OCI-LY3 (cell line): ENCODE measurements around the gene TTC28.

Experiments
- H2AFZ ChIP-seq: fragments of 200-600, 300-600 bp; shearing (Covaris generic); 2 replicates; pipeline ENCODE4 v1.6.0; 2014; ENCODE audit warnings: antibody characterized with exemption, low read depth, low read length
- H3K27ac ChIP-seq: fragments of 200-600, 300-600 bp; sonication (generic); 2 replicates; pipeline ENCODE4 v1.5.1; 2014; ENCODE audit warnings: mild to moderate bottlenecking, low read length, moderate library complexity, mixed read lengths
- H3K27me3 ChIP-seq: fragments of 200-600, 300-600 bp; sonication (generic); 2 replicates; pipeline ENCODE4 v1.6.1; 2014; ENCODE audit warnings: low read depth, low read length, mixed read lengths
- H3K36me3 ChIP-seq: fragments of 200-600, 300-600 bp; sonication (generic); replicated peaks from 2 replicates; pipeline ENCODE3; 2014; ENCODE audit warnings: low read depth, low read length, mixed read lengths
- H3K4me1 ChIP-seq: fragments of 300-600, 200-600 bp; sonication (generic); 2 replicates; pipeline ENCODE4 v1.6.1; 2014; ENCODE audit warnings: low read length, mixed read lengths
- H3K4me2 ChIP-seq: fragments of 200-600, 300-600 bp; sonication (generic); 2 replicates; pipeline ENCODE4 v1.6.1; 2014; ENCODE audit warnings: low read length, mixed read lengths
- H3K4me3 ChIP-seq: fragments of 300-600, 200-600 bp; sonication (generic); 2 replicates; pipeline ENCODE4 v1.5.1; 2014; ENCODE audit warnings: antibody characterized with exemption, mild to moderate bottlenecking, low read length, moderate library complexity
- H3K79me2 ChIP-seq: fragments of 300-600, 200-600 bp; shearing (Covaris generic); 2 replicates; pipeline ENCODE4 v1.6.1; 2014; ENCODE audit warnings: mild to moderate bottlenecking, low read length, mixed read lengths
- H3K9ac ChIP-seq: fragments of 300-600, 200-600 bp; shearing (Covaris generic); 2 replicates; pipeline ENCODE4 v1.6.0; 2014; ENCODE audit warnings: mild to moderate bottlenecking, low read length, moderate library complexity
- H3K9me3 ChIP-seq: fragments of 200-600, 300-600 bp; shearing (Covaris generic); 2 replicates; pipeline ENCODE4 v1.6.1; 2014; ENCODE audit warnings: low read length, mixed read lengths; ENCODE audit not compliant: insufficient read depth
- H4K20me1 ChIP-seq: fragments of 200-600, 300-600 bp; sonication (generic); 2 replicates; pipeline ENCODE4 v1.6.1; 2016; ENCODE audit warnings: low read length, mixed read lengths; ENCODE audit not compliant: insufficient read depth
- EZH2phosphoT487 ChIP-seq: fragments of 200-600 bp; shearing (Covaris generic); IDR thresholded peaks from 2 replicates; pipeline ENCODE4 v1.6.1; 2018; ENCODE audit warnings: antibody characterized with exemption, mixed run types, low read depth
- TF ChIP-seq, protein P1 (sequence below): fragments of 200-600, 300-600 bp; sonication (generic); IDR thresholded peaks from 2 replicates; pipeline ENCODE4 v1.5.1; 2014; ENCODE audit warnings: antibody characterized with exemption, low read length, low read depth

TTC28 gene

DNA sequence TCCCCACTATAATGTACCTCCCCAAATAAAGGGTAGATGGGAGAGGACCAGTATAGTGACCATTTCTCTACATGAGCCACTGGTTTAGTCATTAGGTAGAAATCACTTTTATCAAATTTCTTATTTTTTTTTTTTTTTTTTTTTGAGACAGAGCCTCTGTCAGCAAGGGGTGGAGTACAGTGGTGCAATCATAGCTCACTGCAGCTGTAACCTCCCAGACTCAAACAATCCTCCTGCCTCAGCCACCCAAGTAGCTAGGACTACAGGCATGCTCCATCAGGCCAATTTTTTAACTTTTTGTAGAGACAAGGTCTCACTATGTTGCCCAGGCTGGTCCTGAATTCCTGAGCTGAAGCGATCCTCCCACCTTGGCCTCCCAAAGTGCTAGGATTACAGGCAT is 322.4 kb downstream of the TTC28 start:
- Histone ChIP-seq H3K9me3 (no peaks in the 10 kb centered on the region), H2AFZ (no peak overlapping the region), H3K9ac (no peak overlapping the region), H3K4me1 (no peaks in the 10 kb centered on the region), H3K4me2 (no peak overlapping the region), H3K27me3 (no peaks in the 10 kb centered on the region), H3K4me3 (no peak overlapping the region), H3K36me3 (no peaks in the 10 kb centered on the region), H3K79me2 (no peaks in the 10 kb centered on the region), H3K27ac (no peak overlapping the region), H4K20me1 (no peaks in the 10 kb centered on the region)
- TF ChIP-seq EZH2phosphoT487: no peak
- TF ChIP-seq, protein P1, sequence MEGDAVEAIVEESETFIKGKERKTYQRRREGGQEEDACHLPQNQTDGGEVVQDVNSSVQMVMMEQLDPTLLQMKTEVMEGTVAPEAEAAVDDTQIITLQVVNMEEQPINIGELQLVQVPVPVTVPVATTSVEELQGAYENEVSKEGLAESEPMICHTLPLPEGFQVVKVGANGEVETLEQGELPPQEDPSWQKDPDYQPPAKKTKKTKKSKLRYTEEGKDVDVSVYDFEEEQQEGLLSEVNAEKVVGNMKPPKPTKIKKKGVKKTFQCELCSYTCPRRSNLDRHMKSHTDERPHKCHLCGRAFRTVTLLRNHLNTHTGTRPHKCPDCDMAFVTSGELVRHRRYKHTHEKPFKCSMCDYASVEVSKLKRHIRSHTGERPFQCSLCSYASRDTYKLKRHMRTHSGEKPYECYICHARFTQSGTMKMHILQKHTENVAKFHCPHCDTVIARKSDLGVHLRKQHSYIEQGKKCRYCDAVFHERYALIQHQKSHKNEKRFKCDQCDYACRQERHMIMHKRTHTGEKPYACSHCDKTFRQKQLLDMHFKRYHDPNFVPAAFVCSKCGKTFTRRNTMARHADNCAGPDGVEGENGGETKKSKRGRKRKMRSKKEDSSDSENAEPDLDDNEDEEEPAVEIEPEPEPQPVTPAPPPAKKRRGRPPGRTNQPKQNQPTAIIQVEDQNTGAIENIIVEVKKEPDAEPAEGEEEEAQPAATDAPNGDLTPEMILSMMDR: no peak

DNA sequence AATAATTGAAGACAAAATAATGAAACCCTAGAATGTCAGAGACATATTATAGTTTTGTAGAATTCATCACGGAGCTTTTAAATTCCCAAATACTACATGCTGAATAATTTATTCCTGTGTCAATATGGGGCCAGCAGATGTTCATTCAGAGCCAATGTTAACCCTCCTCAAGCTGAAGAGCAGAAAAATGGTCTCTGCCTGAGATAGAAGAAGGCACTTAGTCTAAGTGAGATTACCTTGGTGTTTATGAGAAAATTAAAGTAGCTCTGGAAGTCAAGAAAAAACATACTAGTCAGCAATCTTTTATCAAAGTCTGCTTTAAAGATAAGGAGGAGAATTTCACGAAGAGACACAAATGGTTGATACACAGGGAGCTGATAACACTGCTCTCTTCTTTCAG is 328.2 kb downstream of the TTC28 start:
- no peak for TF ChIP-seq EZH2phosphoT487
- TF ChIP-seq, protein P1: no peak
- no peak overlapping the region for H3K4me3 ChIP-seq
- H3K79me2 ChIP-seq: no peaks in the 10 kb centered on the region
- H3K4me2 ChIP-seq: no peak overlapping the region
- no peaks in the 10 kb centered on the region; the same call in 1 of the 2 replicates for H4K20me1 ChIP-seq
- H3K9ac ChIP-seq: no peak overlapping the region
- no peaks in the 10 kb centered on the region for H3K27me3 ChIP-seq
- no peak overlapping the region for H2AFZ ChIP-seq
- H3K36me3 ChIP-seq: no peaks in the 10 kb centered on the region
- H3K9me3 ChIP-seq: no peaks in the 10 kb centered on the region
- H3K4me1 ChIP-seq: no peaks in the 10 kb centered on the region
- H3K27ac ChIP-seq: no peak overlapping the region

DNA sequence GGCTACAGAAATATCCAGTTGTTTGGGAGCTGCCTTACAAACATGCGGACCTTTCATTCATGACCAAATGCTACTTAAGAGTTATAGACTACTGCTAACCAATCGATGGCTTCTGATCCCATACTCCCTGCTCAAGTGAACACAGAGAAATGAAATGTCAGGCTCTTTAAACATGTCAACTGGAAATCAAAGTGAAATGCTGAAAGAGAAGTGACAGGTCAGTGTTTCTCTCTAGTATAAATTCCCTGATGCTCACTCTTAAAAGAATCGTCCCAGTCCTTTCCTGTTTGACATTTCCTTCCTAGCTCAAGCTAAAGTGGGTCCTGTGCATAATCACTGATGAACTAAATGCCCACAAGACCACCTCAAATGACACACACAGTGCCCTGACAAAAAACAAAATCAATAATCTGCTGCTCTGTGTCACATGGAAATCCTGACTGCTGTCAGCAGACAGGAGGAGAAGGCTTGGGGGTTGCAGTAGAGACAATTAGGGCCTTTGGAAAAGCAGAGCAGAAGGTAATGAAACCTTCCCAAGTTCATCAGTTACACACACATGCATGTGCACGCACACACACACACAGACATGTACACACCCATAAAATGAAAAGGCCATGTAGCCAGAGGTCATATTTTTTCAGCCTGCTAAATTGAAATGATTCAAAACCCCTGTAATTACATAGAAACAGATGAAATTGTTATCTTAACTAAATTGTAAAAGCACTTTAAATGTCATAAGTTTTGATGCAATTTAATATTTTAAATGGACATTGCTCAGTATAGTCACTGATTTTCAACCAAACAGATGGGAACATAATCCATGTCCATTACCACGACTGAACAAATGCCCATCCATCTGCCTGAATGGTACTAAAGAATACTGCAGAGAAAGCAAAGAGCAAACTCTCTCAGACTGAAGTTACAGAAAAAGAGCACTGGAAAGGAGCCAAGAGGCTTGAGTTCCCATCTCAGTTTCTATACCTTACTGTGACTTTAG is 330.7 kb downstream of the TTC28 start:
- Histone ChIP-seq H3K27me3 (no peaks in the 10 kb centered on the region), H4K20me1 (no peaks in the 10 kb centered on the region; the same call in 1 of the 2 replicates), H3K36me3 (no peaks in the 10 kb centered on the region), H3K4me1 (peaks cover 5% of the 10 kb centered on the region), H3K4me3 (no peak overlapping the region), H3K4me2 (no peak overlapping the region), H2AFZ (no peak overlapping the region), H3K9me3 (no peaks in the 10 kb centered on the region), H3K9ac (no peak overlapping the region), H3K79me2 (no peaks in the 10 kb centered on the region), H3K27ac (no peak overlapping the region)
- no peak for TF ChIP-seq EZH2phosphoT487
- TF ChIP-seq, protein P1: no peak

DNA sequence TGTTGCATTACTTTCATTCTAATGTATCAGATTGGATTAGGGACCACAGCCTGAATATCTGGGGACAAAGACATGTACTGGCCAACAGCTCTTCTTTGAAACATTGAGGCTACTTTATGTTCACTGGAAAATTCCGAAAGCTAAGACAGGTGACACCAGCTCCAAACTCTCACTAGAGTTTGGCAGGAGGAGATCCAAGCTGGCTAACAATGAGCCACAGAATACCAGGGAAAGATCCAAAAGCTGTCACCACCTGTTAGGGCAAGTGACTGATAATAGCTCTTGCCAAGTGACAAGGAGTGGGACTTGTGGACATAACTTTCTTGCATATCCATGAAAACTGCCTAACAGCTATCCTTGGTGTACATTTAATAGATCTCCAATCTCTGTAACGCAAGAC is 333.3 kb downstream of the TTC28 start:
- no peak for TF ChIP-seq EZH2phosphoT487
- TF ChIP-seq, protein P1: no peak
- no peaks in the 10 kb centered on the region for H3K27me3 ChIP-seq
- H3K4me1 ChIP-seq: peaks cover 5% of the 10 kb centered on the region
- H4K20me1 ChIP-seq: no peaks in the 10 kb centered on the region; the same call in 1 of the 2 replicates
- no peak overlapping the region for H3K4me2 ChIP-seq
- H3K4me3 ChIP-seq: no peak overlapping the region
- no peak overlapping the region for H2AFZ ChIP-seq
- no peak overlapping the region for H3K9ac ChIP-seq
- H3K9me3 ChIP-seq: no peaks in the 10 kb centered on the region
- H3K36me3 ChIP-seq: no peaks in the 10 kb centered on the region
- no peaks in the 10 kb centered on the region for H3K79me2 ChIP-seq
- no peak overlapping the region for H3K27ac ChIP-seq
